HG02610 (cell line): ENCODE data around the gene CRYBB1.

Experiments used
- ATAC-seq: cut with Tn5 transposase; IDR thresholded peaks from one replicate; pipeline ENCODE4 v1.9.1; 2021; ENCODE audit warnings: mild to moderate bottlenecking, moderate library complexity; ENCODE audit not compliant: unreplicated experiment

The CRYBB1 gene

GRCh38 chr22:26610072-26610958 is 7.5 kb downstream of the CRYBB1 start:
- peak; percentile 82 for ATAC-seq

- ATAC-seq: no peak
Observed at GRCh38 chr22:26609287-26609686, 8.5 kb downstream of the CRYBB1 start.

- ATAC-seq: no peak
Observed at GRCh38 chr22:26608129-26608528, 9.7 kb downstream of the CRYBB1 start.

- no peak for ATAC-seq
Observed at GRCh38 chr22:26606611-26607010, 11.2 kb downstream of the CRYBB1 start.

GRCh38 chr22:26604368-26604767 is 13.5 kb downstream of the CRYBB1 start:
- ATAC-seq: no peak

- no peak for ATAC-seq
Observed at GRCh38 chr22:26602127-26602526, 15.7 kb downstream of the CRYBB1 start.

GRCh38 chr22:26601726-26602125 is 16.1 kb downstream of the CRYBB1 start:
- no peak for ATAC-seq

- no peak for ATAC-seq
Observed at GRCh38 chr22:26599505-26599904, 18.3 kb downstream of the CRYBB1 start.

- ATAC-seq: no peak
Observed at GRCh38 chr22:26597480-26597879, 20.3 kb downstream of the CRYBB1 start.

GRCh38 chr22:26597026-26597425 is 20.8 kb downstream of the CRYBB1 start:
- ATAC-seq: no peak

- no peak for ATAC-seq
Observed at GRCh38 chr22:26593763-26594162, 24.1 kb downstream of the CRYBB1 start.

GRCh38 chr22:26592421-26592891 is 25.4 kb downstream of the CRYBB1 start:
- ATAC-seq: peak; percentile 46

- peak; percentile 61 for ATAC-seq
Observed at GRCh38 chr22:26589845-26590736, 27.7 kb downstream of the CRYBB1 start, which contains the start of gene TPST2. Gene TPST2, minus strand, starts transcription at chr22:26590132. Its CDS starts 48,502 bp downstream, at chr22:26541630.

GRCh38 chr22:26589367-26589844 is 28.4 kb downstream of the CRYBB1 start:
- peak; percentile 11 for ATAC-seq

- ATAC-seq: no peak
Observed at GRCh38 chr22:26588729-26589366, 29.0 kb downstream of the CRYBB1 start.

- ATAC-seq: no peak
Observed at GRCh38 chr22:26587991-26588613, 29.7 kb downstream of the CRYBB1 start.

GRCh38 chr22:26586556-26587325 is 31.1 kb downstream of the CRYBB1 start:
- ATAC-seq: no peak

- no peak for ATAC-seq
Observed at GRCh38 chr22:26585104-26585790, 32.6 kb downstream of the CRYBB1 start.

- ATAC-seq: no peak
Observed at GRCh38 chr22:26584010-26584409, 33.8 kb downstream of the CRYBB1 start.
